GM19438 (cell line): ENCODE results near the gene XCL1.
"Not testable (repeated sequence)": the region's sequence is repeated elsewhere in the genome, so short reads cannot be mapped to it uniquely, and the experiment has no call there.

ENCODE experiments used
- ATAC-seq: cut with Tn5 transposase; IDR thresholded peaks from one replicate; pipeline ENCODE4 v1.9.1; 2021; ENCODE audit warnings: low read depth; ENCODE audit not compliant: unreplicated experiment

XCL1 gene

DNA sequence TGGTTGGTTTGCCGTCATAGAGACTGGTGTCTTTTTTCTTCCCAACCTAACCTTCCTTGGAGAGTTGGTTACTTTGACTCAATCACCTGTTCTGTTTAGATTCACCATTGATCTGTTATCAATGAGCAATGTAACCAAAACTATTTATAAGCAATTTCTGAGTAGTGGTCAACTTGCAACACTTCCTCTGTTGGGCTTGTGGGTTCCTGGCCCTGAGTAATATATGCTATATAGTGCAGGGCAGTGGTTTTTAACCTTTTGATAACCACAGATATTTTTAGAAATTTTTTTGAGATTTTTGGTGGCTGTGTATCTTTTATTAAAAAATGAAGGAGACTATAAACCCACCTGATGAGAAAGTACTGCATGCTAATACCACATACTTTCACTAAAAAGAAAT lies 9.4 kb upstream of the XCL1 start:
- no peak for ATAC-seq

DNA sequence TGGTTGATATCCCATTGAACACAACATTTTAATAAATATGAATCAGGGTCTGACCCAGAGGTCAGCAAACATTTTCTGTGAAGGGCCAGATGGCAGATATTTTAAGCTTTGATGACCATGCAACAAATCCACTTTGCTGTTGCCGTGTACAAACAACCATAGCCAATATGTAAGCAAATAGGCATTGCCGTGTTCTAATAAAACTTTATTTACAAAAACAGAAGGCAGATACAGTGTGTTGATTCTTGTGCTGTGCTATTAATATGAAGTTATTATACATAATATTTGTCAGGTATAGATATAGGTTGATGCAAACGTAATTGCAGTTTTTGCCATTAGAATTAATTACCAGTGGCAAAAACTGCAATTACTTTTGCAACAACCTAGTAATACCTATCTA lies 8.8 kb upstream of the XCL1 start:
- no peak for ATAC-seq

- no peak for ATAC-seq
Measured at GRCh38 chr1:168568346-168568745, 8.1 kb upstream of the XCL1 start.

DNA sequence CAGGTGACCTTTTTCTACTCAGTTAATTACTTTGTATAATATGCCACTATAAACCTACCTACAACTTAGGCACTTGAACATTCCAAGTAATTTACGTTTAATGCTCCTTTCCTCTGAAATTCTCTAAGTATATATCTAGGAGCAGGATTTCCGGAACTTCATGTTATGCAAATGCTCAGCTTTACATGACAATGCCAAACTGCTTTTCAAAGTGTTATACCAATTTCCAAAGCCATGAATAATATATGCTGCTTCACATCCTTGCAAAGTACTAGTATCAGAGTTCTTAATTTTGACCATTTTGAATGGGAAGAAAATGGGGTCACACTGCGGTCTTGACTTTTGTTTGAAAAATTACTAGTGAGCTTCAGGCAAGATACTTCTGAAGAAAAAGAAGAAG lies 5.8 kb upstream of the XCL1 start:
- no peak for ATAC-seq

DNA sequence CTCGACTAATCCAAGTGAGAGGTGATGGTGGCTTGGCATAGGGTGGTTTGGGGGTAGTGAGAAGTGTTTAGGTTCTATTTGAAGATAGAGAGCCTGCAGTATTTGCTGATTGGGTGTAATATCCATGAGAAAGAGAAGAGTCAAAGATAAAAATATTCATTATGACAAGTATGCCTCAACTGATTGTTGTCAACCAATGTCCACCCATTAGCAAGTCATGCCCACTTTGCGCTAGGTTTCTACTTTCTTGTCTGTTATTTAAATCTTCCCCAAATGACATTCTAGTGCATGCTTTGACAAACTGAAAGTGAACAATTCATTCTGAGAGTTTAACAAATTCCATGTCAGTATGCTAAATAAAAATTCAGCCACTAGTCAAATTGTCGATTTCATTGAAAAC lies 3.8 kb upstream of the XCL1 start:
- ATAC-seq, result no peak

DNA sequence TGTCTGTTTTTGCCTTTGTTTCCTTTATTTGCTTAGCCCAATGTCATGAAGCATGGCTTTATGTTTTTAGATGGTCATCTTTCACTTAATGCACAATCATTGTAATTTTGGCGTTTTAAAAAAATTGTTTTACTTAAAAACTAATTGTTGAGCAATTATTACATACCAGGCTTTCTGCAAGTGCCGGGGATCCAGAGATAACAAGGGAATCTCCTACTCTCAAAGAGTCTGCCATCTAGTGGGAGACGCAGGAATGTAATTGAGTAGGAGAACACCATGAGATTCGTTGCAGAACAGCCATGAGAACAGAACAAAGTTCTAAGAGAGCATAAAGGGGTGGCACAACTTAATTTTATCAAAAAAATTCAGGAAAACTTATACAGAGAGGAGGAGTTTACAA lies 2.2 kb upstream of the XCL1 start:
- not testable (repeated sequence) for ATAC-seq

DNA sequence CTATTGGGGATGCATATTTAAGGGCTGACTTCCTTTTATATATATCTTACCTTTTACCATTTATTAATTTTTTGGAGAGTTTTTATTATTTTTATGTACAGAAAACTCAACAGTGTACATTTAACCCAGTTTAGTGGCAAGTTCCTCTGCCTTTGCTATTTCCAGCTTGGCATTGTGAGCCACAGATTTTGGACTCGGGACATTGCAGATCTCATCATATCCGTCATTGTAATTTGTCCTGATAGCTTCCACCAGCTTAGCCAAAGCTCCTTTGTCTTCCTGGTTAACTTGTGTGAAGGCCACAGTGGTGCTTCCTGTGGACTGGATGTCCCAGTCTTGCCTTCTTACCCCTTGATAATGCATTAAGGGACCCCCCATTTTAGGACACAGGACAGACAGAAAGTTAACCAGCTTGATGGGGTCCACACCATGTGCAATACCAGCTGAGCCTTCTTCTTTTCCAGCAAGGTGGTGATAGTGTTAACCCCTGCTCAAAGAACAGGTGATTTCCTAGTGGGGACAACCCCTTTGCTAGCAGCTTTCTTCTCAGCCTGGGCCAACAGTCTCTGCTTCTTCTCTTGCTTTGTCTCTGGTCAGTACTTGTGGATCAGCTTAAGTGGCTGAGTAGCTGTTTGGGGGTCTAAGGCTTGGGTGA lies 2.3 kb downstream of the XCL1 start:
- not testable (repeated sequence) for ATAC-seq

DNA sequence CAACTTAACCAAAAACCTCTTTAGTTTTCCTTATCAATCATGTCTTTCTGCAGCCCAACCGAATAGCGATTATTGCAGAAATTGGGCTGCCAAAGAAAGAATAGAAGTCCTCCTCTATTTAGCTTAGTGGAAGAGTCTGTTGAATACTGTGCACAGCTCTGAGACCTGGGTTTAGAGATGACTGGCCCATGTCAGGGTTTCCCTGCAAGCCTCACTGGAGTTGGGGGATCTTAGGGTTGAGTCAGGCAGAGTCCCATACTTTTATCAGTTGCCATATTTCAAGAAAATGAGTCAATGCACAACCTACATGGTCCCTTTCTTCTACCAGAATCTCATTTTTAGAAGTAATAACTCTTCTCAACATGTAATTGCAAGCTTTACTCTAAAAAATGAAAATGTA lies 3.9 kb downstream of the XCL1 start:
- not testable (repeated sequence) for ATAC-seq

DNA sequence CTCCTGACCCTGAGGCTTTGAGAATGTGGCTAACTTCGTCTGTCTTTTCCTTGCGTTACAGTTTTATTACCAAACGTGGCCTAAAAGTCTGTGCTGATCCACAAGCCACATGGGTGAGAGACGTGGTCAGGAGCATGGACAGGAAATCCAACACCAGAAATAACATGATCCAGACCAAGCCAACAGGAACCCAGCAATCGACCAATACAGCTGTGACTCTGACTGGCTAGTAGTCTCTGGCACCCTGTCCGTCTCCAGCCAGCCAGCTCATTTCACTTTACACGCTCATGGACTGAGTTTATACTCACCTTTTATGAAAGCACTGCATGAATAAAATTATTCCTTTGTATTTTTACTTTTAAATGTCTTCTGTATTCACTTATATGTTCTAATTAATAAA lies 4.6 kb downstream of the XCL1 start:
- ATAC-seq, result not testable (repeated sequence)

GRCh38 chr1:168581817-168582572 lies 5.6 kb downstream of the XCL1 start:
- ATAC-seq, result no peak

DNA sequence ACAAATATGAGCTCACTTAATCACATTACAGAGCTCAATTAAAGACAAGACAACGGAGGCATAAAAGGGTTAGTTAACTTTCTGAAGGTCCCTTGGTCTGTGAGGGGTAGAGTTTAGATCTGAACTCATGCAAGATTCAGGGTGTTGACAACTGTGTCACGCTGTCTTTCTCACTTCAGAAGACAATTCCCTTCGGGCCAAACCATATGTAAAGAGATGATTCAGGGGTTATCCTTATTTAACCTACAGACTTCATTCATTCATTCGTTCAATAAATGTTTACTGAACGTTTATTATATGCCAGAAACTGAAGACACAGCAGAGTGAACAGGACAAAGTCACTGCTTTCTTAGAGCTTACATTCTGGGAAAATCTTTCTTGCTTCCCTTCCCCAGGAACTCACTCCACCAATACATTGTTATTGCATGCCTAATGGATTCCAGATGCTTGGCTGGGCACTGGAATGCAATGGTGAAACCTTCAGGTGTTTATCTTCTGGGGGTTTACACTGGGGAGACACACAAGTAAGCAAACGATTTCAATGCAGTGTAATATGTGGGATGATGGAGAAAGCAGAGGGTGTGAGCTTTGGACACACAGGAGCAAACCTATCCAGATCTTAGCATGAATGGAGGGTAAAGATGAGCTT lies 6.4 kb downstream of the XCL1 start:
- no peak for ATAC-seq

DNA sequence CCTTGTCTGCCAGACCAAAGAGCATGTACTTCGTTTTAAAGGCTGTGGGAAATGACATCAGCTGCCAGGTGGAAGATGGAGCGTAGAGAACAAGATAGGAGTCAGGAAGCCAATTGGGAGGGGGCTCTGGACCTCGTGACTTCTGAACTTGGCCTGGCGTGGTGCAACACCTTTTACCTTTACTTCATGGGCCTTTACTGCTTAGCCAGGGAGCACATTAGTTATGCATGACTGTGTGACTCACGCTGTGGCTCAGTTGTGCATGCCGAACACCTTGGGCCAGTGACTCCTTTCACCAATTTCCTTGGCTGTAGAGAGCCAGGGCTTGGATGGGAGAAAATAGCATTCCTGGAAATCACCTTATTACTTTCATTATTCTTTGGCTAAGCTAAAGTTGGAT lies 7.2 kb downstream of the XCL1 start:
- no peak for ATAC-seq

DNA sequence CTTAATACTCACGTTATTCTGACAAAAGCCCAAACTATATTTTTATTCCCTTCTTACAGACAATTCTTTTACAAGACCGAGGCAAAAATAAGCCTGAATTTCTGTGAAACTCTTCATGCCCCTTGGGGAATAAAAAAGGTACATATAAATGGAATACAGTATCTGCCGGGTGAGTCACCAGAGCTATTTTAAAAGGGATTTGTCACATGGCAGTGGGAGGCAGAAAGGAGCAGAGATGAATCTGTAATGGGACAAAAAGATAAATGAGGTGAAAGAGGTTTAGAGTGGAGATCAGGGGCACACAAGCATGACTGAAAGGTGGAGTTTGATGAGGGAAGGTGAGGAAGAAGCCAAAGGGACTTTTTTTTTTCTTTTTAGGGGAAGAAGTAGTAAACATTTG lies 8.8 kb downstream of the XCL1 start:
- no peak for ATAC-seq

DNA sequence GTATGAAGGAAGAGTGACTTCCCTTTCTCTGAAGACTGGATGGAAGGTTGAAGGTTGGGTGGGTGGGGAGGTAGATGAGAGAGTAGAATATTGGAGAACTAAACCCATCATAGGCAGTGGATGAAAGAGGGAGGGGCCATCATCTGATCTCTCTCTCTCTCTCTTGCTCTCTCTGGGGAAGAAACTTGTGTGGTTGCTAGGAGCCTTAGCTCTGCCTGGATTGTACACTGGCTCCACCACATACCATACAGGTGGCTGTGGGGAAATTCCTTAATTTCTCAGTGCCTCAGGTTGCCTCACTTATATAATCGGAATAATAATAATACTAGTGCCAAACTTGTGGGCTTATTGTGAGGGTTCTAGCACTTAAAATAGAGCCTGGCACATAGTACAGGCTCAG lies 9.5 kb downstream of the XCL1 start:
- ATAC-seq, result no peak

GRCh38 chr1:168589167-168589566 lies 12.8 kb downstream of the XCL1 start:
- no peak for ATAC-seq

- no peak for ATAC-seq
Measured at GRCh38 chr1:168591066-168591465, 14.7 kb downstream of the XCL1 start.

GRCh38 chr1:168591641-168592250 lies 15.3 kb downstream of the XCL1 start:
- no peak for ATAC-seq

DNA sequence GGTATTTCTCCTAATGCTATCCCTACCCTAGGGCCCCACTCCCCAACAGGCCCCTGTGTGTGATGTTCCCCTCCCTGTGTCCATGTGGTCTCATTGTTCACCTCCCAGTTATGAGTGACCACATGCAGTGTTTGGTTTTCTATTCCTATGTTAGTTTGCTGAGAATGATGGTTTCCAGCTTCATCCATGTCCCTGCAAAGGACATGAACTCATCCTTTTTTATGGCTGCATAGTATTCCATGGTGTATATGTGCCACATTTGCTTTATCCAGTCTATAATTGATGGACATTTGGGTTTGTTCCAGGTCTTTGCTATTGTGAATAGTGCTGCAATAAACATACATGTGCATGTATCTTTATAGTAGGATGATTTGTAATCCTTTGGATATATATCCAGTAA lies 19.0 kb downstream of the XCL1 start:
- not testable (repeated sequence) for ATAC-seq

DNA sequence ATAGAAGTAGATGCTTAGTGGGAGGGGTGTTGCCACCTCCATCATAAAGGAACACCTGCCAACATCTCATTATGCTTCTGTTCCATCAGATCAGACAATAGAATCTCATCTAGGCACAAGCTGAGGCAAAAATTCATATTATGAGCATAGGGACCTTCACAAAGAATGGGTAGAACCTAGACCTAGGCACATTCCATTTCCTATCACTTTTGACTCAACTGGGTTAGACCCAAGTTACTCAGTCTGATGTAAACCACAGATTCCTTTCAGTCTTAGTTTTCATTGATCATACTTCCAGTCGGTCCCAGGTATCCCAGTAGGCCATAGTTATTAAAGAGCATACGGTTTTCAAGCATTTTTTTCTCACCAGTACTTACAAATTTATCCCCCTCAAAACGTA lies 21.7 kb downstream of the XCL1 start:
- no peak for ATAC-seq

DNA sequence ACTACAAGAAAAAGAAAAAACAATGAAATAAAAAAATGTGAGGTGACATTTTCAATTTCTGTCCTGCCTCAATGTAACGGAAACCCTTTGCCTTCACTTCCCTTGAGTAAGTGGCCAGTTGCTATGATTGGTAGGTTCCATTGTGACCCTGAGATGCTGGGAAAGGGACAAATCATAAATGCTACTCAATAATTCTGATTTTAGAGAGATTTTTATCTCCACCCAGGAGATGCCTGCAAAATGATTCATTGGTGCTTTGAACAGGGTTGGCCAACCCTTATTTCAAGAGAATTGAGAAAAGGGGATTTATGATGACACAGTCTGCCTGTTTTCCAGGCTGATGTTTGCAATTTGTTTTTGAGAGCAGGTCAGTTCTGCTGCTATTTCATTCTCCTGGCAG lies 22.5 kb downstream of the XCL1 start:
- no peak for ATAC-seq

- no peak for ATAC-seq
Measured at GRCh38 chr1:168599641-168600040, 23.2 kb downstream of the XCL1 start.
